Heart left ventricle (tissue), 13 donors: Measurements from ENCODE around the gene ITGB6.

ENCODE experiments used
- POLR2A ChIP-seq, 2 donors: fragments of 450-650 bp; IDR thresholded peaks; one replicate each; pipeline ENCODE4 v1.6.1; 2017; ENCODE audit warnings: antibody characterized with exemption in 2 of 2, mild to moderate bottlenecking in 2 of 2, moderate library complexity in 2 of 2
- TF ChIP-seq, protein P1 (sequence below), 12 donors: fragments of 200-600 bp; sonication (generic) in 4 of 12; IDR thresholded peaks; one replicate each; pipeline versions ENCODE4 v1.5.0 to v1.8.0; 2018 to 2022; ENCODE audit warnings: antibody characterized with exemption in 12 of 12, mild to moderate bottlenecking in 5 of 12
- donor health status: ischemic (EF 13 %, LVEDD 7.1; RV severe dilation, severe dysfunction).
- donor health status: DM: no; HTN: yes; CAD: no.
- donor health status: DM: no; HTN: no; CAD: no.
- donor health status: ischemic (EF 25% LVEDD 6.9; RV normal size, moderate dysfunction).
- donor health status: ischemic (EF 25% LVEDD 5.7; RV mildly dilated, moderate dysfunction).
- donor health status: ischemic (EF 35%, LVEDD 5.7; RV mildly dilated, moderate dysfunction).
- donor health status: nonischemic (EF 11% LVEDD 7.7; RV severe dilation, severe dysfunction).
- donor health status: DM: yes; HTN: yes; CAD: no.
- donor health status: PGD.
- donor health status: ischemic (EF 29% LVEDD 5.4; RV normal size, mild dysfunction).
- donor health status: nonischemic (EF 23%, LVEDD 6.1; RV moderate dilation, normal function).

DNA sequence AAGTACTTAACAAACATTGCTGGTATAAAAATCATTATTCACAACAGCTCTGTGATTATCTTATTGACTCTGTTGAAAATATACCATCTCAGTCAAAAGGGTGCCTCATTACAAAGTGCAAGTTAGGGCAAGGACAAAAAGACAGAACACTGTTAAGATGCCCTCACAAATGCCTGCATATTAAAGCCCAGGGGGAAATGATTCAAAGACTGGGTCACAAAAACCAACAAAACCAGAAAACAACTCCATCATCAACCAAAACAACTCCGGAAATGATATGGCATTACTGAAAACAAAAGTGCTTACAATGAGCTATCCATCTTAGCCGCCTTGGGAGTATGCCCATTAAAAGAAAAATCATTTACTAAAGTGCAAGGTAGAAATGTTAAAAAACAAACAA, 147.5 kb downstream of the ITGB6 start:
- TF ChIP-seq POLR2A (IDR thresholded peaks at IDR 0.05), result no peak
- TF ChIP-seq, protein P1, sequence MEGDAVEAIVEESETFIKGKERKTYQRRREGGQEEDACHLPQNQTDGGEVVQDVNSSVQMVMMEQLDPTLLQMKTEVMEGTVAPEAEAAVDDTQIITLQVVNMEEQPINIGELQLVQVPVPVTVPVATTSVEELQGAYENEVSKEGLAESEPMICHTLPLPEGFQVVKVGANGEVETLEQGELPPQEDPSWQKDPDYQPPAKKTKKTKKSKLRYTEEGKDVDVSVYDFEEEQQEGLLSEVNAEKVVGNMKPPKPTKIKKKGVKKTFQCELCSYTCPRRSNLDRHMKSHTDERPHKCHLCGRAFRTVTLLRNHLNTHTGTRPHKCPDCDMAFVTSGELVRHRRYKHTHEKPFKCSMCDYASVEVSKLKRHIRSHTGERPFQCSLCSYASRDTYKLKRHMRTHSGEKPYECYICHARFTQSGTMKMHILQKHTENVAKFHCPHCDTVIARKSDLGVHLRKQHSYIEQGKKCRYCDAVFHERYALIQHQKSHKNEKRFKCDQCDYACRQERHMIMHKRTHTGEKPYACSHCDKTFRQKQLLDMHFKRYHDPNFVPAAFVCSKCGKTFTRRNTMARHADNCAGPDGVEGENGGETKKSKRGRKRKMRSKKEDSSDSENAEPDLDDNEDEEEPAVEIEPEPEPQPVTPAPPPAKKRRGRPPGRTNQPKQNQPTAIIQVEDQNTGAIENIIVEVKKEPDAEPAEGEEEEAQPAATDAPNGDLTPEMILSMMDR (IDR thresholded peaks at IDR 0.05), result no peak
